HEK293 (cell line): ENCODE data around the gene BICRA.

Source experiments
- CTCF ChIA-PET: fragments of 350-600 bp; formaldehyde crosslinking; extraction: SDS; loops from one replicate; lab custom pipeline; 2021; ENCODE audit warnings: antibody characterized with exemption; lab: Yijun Ruan, JAX
- POLR2A ChIA-PET: fragments of 300-600 bp; formaldehyde crosslinking; extraction: SDS; loops from one replicate; lab custom pipeline; 2020; ENCODE audit warnings: antibody characterized with exemption, inconsistent platforms; lab: Yijun Ruan, JAX
- H3K27ac ChIP-seq: fragments of 200-500 bp; sonication (Bioruptor generic); 2 replicates; pipeline ENCODE4 v1.5.1; 2014; ENCODE audit warnings: low read depth, low read length, control low read depth, inconsistent platforms; ENCODE audit errors: extremely low read depth
- H3K36me3 ChIP-seq, 2 experiments: fragments of 200-500 bp in 1 of 2; sonication (Bioruptor generic) in 1 of 2; 1 replicate in 1 of 2; 2 replicates in 1 of 2; pipeline ENCODE4 v1.5.1; 2014 to 2017; ENCODE audit warnings: inconsistent platforms in 2 of 2, low read length in 2 of 2; ENCODE audit not compliant: control insufficient read depth in 2 of 2, insufficient read depth in 1 of 2
- H3K4me1 ChIP-seq: fragments of 200-500 bp; sonication (Bioruptor generic); 2 replicates; pipeline ENCODE4 v1.5.1; 2014; ENCODE audit warnings: mild to moderate bottlenecking, low read length, inconsistent platforms; ENCODE audit not compliant: control insufficient read depth, insufficient read depth
- H3K4me3 ChIP-seq: 2 replicates; pipeline ENCODE4 v1.5.1; 2011; ENCODE audit warnings: low read depth, mild to moderate bottlenecking, control low read depth, low read length, moderate library complexity
- H3K9me3 ChIP-seq: fragments of 200-500 bp; sonication (Bioruptor generic); 2 replicates; pipeline ENCODE4 v1.5.1; 2014; ENCODE audit warnings: low read depth, low read length, inconsistent platforms; ENCODE audit not compliant: control insufficient read depth, insufficient read depth
- IKZF3 ChIP-seq: fragments of 450-650 bp; IDR thresholded peaks from 2 replicates; pipeline ENCODE4 v1.5.0; 2018; ENCODE audit warnings: missing biosample characterization, mild to moderate bottlenecking, missing genetic modification characterization, moderate library complexity
- ZNF112 ChIP-seq: fragments of 450-650 bp; formaldehyde crosslinking; IDR thresholded peaks from 2 replicates; pipeline ENCODE4 v1.5.0; 2017; ENCODE audit warnings: missing biosample characterization, missing genetic modification characterization
- ZNF24 ChIP-seq: fragments of 450-650 bp; formaldehyde crosslinking; IDR thresholded peaks from 2 replicates; pipeline ENCODE4 v1.5.1; 2016; ENCODE audit warnings: missing biosample characterization, missing genetic modification characterization
- ZNF292 ChIP-seq: fragments of 450-650 bp; formaldehyde crosslinking; IDR thresholded peaks from 2 replicates; pipeline ENCODE4 v1.5.1; 2016; ENCODE audit warnings: low read depth, missing biosample characterization, missing genetic modification characterization, borderline replicate concordance
- ZNF416 ChIP-seq: fragments of 450-650 bp; formaldehyde crosslinking; IDR thresholded peaks from 2 replicates; pipeline ENCODE4 v1.5.1; 2016; ENCODE audit warnings: missing biosample characterization, missing genetic modification characterization
- ZNF510 ChIP-seq: fragments of 450-650 bp; formaldehyde crosslinking; IDR thresholded peaks from 2 replicates; pipeline ENCODE4 v1.5.1; 2018; ENCODE audit warnings: mild to moderate bottlenecking, missing genetic modification characterization, missing biosample characterization; ENCODE audit not compliant: insufficient replicate concordance
- ZNF707 ChIP-seq: fragments of 450-650 bp; formaldehyde crosslinking; IDR thresholded peaks from 2 replicates; pipeline ENCODE4 v1.5.1; 2016; ENCODE audit warnings: missing biosample characterization, missing genetic modification characterization
- ZNF747 ChIP-seq: fragments of 450-650 bp; formaldehyde crosslinking; IDR thresholded peaks from 2 replicates; pipeline ENCODE4 v1.5.1; 2016; ENCODE audit warnings: missing biosample characterization, missing genetic modification characterization
- ZNF776 ChIP-seq: fragments of 450-650 bp; formaldehyde crosslinking; IDR thresholded peaks from 2 replicates; pipeline ENCODE4 v1.5.0; 2017; ENCODE audit warnings: missing biosample characterization, missing genetic modification characterization, borderline replicate concordance
- ZSCAN30 ChIP-seq: fragments of 450-650 bp; IDR thresholded peaks from 2 replicates; pipeline ENCODE4 v1.5.1; 2018; ENCODE audit warnings: missing biosample characterization, mild to moderate bottlenecking, missing genetic modification characterization, moderate library complexity
- ZXDB ChIP-seq: fragments of 450-650 bp; formaldehyde crosslinking; IDR thresholded peaks from 2 replicates; pipeline ENCODE4 v1.5.1; 2016; ENCODE audit warnings: missing biosample characterization, missing genetic modification characterization
- TF ChIP-seq, protein P1 (sequence below): fragments of 450-650 bp; formaldehyde crosslinking; IDR thresholded peaks from 2 replicates; pipeline ENCODE4 v1.5.1; 2016; ENCODE audit warnings: missing biosample characterization, missing genetic modification characterization
- TF ChIP-seq, protein P2 (sequence below): fragments of 450-650 bp; IDR thresholded peaks from 2 replicates; pipeline ENCODE4 v1.5.1; 2018; ENCODE audit warnings: missing biosample characterization, mild to moderate bottlenecking, missing genetic modification characterization
- TF ChIP-seq, protein P3 (sequence below): fragments of 450-650 bp; formaldehyde crosslinking; IDR thresholded peaks from 2 replicates; pipeline ENCODE4 v1.5.1; 2016; ENCODE audit warnings: missing biosample characterization, missing genetic modification characterization
- TF ChIP-seq, protein P4 (sequence below): fragments of 450-650 bp; formaldehyde crosslinking; IDR thresholded peaks from 2 replicates; pipeline ENCODE4 v1.5.1; 2016; ENCODE audit warnings: missing biosample characterization, missing genetic modification characterization
- TF ChIP-seq, protein P5 (sequence below): fragments of 450-650 bp; formaldehyde crosslinking; IDR thresholded peaks from 2 replicates; pipeline ENCODE4 v1.5.1; 2016; ENCODE audit warnings: missing biosample characterization, missing genetic modification characterization, borderline replicate concordance
- TF ChIP-seq, protein P6 (sequence below): fragments of 450-650 bp; formaldehyde crosslinking; IDR thresholded peaks from 2 replicates; pipeline ENCODE4 v1.5.1; 2016; ENCODE audit warnings: missing biosample characterization, missing genetic modification characterization

Gene BICRA

DNA sequence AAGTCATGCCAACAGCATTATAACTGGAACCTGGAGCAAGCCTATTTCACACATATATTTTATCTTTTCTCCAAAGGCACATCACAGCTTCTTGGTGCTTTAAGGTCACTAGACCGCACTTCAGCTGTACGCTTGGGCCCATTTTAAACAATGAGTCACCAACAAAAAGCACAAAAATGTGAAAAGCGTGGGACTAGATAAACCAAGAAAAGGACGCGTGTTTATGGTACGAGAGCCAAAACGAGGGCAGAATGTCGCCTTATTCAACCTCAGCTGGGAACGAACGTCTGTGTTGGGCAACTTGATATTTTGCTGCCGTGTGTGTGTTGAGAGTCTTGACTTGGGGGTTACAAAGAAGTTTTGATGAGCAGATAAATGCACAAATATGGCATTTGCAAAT lies 95.1 kb downstream of the BICRA start (continued):
- no peak for TF ChIP-seq ZNF747 (tag by site-specific recombination)

DNA sequence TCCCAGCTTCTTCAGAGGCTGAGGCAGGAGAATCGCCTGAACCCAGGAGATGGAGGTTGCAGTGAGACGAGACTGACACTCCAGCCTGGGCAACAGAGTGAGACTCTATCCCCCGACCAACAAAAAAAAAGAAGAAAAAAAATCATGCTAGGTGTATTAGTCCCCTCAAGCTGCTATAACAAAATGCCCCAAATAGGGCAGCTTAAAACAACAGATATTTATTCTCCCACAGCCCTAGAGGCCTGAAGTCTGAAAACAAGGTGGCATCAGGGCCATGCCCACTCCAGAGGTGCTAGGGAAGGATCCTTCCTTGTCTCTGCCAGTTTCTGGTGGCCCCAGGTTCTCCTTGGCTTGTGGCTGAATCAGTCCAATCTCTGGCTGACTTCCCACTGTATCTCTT lies 95.7 kb downstream of the BICRA start:
- no peak for TF ChIP-seq ZNF292 (tag by site-specific recombination)
- TF ChIP-seq, protein P1, sequence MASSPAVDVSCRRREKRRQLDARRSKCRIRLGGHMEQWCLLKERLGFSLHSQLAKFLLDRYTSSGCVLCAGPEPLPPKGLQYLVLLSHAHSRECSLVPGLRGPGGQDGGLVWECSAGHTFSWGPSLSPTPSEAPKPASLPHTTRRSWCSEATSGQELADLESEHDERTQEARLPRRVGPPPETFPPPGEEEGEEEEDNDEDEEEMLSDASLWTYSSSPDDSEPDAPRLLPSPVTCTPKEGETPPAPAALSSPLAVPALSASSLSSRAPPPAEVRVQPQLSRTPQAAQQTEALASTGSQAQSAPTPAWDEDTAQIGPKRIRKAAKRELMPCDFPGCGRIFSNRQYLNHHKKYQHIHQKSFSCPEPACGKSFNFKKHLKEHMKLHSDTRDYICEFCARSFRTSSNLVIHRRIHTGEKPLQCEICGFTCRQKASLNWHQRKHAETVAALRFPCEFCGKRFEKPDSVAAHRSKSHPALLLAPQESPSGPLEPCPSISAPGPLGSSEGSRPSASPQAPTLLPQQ (tag by site-specific recombination), result no peak
- TF ChIP-seq ZNF416 (tag by site-specific recombination), result no peak
- TF ChIP-seq ZNF707 (tag by site-specific recombination), result no peak
- TF ChIP-seq, protein P2, sequence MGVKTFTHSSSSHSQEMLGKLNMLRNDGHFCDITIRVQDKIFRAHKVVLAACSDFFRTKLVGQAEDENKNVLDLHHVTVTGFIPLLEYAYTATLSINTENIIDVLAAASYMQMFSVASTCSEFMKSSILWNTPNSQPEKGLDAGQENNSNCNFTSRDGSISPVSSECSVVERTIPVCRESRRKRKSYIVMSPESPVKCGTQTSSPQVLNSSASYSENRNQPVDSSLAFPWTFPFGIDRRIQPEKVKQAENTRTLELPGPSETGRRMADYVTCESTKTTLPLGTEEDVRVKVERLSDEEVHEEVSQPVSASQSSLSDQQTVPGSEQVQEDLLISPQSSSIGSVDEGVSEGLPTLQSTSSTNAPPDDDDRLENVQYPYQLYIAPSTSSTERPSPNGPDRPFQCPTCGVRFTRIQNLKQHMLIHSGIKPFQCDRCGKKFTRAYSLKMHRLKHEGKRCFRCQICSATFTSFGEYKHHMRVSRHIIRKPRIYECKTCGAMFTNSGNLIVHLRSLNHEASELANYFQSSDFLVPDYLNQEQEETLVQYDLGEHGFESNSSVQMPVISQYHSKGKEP (tag by site-specific recombination), result no peak
- ChIA-PET POLR2A (no interaction called here), CTCF (interaction anchor here (0.6 to 6.3 kb wide), 7 partner anchors 41 to 276 kb away, joined by 3 to 121 read pairs (median 3); partner anchors contain the start of genes KPTN and NOP53)
- Histone ChIP-seq H3K27ac (no peak overlapping the region), H3K36me3 (peaks cover 12 to 31% of the 10 kb centered on the region in 2 experiments; a peak in 2 of 3 replicates), H3K4me3 (no peak overlapping the region), H3K9me3 (no peaks in the 10 kb centered on the region), H3K4me1 (no peaks in the 10 kb centered on the region)

DNA sequence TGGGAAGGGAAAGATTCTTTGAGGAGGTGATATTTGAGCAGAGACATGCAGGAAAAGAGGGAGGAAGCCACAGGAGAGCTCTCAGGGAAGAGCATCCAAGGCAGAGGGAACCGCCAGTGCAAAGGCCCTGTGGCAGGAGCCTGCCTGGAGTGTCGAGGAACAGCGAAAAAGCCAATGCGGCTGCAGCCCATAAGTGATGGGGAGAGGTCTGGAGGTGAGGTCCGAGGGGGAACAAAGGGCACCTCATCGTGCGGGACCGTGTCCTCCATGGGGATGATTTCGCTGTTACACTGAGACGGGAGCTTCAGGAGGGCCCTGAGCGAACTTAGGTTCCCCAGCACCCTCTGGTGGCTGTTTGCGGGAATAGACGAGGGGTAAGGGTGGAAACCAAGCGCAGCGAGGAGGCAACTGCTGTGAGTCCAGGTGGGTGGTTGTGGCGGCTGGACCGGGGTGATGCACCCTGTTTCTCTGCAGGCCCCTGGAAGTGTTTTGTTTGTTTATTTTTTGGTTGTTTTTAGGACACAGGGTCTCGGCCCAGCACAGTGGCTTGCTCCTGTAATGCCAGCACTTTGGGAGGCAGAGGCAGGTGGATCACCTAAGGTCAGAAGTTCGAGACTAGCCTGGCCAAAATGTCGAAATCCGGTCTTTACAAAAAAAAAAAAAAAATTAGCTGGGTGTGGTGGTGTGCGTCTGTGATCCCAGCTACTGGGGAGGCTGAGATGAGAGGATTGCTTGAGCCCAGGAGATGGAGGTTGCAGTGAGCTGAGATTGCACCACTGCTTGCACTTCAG lies 98.4 kb downstream of the BICRA start:
- no peak overlapping the region for H3K4me3 ChIP-seq
- no peaks in the 10 kb centered on the region for H3K9me3 ChIP-seq
- no peaks in the 10 kb centered on the region for H3K4me1 ChIP-seq
- H3K27ac ChIP-seq, result no peak overlapping the region
- ChIA-PET POLR2A (interaction anchor here (0.6 to 1.4 kb wide), 14 partner anchors 10 to 1214 kb away, joined by 3 to 7 read pairs (median 4); no protein-coding TSS in a partner anchor), CTCF (interaction anchor here (0.6 to 6.3 kb wide), 48 partner anchors 8 to 868 kb away, joined by 3 to 121 read pairs (median 5); partner anchors contain the start of genes INAFM1, KPTN, NAPA and NOP53)
- H3K36me3 ChIP-seq, result peaks cover 6 to 10% of the 10 kb centered on the region in 2 experiments; a peak in 1 of 3 replicates
- TF ChIP-seq ZNF776 (tag by site-specific recombination), result no peak
- peak; percentile 25; the same call in 1 of the 2 replicates for TF ChIP-seq ZNF24 (tag by site-specific recombination)
- TF ChIP-seq, protein P3, sequence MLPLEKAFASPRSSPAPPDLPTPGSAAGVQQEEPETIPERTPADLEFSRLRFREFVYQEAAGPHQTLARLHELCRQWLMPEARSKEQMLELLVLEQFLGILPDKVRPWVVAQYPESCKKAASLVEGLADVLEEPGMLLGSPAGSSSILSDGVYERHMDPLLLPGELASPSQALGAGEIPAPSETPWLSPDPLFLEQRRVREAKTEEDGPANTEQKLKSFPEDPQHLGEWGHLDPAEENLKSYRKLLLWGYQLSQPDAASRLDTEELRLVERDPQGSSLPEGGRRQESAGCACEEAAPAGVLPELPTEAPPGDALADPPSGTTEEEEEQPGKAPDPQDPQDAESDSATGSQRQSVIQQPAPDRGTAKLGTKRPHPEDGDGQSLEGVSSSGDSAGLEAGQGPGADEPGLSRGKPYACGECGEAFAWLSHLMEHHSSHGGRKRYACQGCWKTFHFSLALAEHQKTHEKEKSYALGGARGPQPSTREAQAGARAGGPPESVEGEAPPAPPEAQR (tag by site-specific recombination), result no peak
- peak; percentile 32; the same call in 1 of the 2 replicates for TF ChIP-seq ZXDB
- TF ChIP-seq, protein P4, sequence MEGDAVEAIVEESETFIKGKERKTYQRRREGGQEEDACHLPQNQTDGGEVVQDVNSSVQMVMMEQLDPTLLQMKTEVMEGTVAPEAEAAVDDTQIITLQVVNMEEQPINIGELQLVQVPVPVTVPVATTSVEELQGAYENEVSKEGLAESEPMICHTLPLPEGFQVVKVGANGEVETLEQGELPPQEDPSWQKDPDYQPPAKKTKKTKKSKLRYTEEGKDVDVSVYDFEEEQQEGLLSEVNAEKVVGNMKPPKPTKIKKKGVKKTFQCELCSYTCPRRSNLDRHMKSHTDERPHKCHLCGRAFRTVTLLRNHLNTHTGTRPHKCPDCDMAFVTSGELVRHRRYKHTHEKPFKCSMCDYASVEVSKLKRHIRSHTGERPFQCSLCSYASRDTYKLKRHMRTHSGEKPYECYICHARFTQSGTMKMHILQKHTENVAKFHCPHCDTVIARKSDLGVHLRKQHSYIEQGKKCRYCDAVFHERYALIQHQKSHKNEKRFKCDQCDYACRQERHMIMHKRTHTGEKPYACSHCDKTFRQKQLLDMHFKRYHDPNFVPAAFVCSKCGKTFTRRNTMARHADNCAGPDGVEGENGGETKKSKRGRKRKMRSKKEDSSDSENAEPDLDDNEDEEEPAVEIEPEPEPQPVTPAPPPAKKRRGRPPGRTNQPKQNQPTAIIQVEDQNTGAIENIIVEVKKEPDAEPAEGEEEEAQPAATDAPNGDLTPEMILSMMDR (tag by site-specific recombination), result peak; percentile 84
- TF ChIP-seq ZNF112, result no peak
- TF ChIP-seq ZSCAN30 (tag by site-specific recombination), result peak; percentile 27; the same call in 1 of the 2 replicates
- no peak for TF ChIP-seq ZNF510 (tag by site-specific recombination)
- TF ChIP-seq ZNF707 (tag by site-specific recombination), result no peak
- TF ChIP-seq, protein P5, sequence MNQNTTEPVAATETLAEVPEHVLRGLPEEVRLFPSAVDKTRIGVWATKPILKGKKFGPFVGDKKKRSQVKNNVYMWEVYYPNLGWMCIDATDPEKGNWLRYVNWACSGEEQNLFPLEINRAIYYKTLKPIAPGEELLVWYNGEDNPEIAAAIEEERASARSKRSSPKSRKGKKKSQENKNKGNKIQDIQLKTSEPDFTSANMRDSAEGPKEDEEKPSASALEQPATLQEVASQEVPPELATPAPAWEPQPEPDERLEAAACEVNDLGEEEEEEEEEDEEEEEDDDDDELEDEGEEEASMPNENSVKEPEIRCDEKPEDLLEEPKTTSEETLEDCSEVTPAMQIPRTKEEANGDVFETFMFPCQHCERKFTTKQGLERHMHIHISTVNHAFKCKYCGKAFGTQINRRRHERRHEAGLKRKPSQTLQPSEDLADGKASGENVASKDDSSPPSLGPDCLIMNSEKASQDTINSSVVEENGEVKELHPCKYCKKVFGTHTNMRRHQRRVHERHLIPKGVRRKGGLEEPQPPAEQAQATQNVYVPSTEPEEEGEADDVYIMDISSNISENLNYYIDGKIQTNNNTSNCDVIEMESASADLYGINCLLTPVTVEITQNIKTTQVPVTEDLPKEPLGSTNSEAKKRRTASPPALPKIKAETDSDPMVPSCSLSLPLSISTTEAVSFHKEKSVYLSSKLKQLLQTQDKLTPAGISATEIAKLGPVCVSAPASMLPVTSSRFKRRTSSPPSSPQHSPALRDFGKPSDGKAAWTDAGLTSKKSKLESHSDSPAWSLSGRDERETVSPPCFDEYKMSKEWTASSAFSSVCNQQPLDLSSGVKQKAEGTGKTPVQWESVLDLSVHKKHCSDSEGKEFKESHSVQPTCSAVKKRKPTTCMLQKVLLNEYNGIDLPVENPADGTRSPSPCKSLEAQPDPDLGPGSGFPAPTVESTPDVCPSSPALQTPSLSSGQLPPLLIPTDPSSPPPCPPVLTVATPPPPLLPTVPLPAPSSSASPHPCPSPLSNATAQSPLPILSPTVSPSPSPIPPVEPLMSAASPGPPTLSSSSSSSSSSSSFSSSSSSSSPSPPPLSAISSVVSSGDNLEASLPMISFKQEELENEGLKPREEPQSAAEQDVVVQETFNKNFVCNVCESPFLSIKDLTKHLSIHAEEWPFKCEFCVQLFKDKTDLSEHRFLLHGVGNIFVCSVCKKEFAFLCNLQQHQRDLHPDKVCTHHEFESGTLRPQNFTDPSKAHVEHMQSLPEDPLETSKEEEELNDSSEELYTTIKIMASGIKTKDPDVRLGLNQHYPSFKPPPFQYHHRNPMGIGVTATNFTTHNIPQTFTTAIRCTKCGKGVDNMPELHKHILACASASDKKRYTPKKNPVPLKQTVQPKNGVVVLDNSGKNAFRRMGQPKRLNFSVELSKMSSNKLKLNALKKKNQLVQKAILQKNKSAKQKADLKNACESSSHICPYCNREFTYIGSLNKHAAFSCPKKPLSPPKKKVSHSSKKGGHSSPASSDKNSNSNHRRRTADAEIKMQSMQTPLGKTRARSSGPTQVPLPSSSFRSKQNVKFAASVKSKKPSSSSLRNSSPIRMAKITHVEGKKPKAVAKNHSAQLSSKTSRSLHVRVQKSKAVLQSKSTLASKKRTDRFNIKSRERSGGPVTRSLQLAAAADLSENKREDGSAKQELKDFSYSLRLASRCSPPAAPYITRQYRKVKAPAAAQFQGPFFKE, result no peak
- TF ChIP-seq IKZF3, result no peak
- TF ChIP-seq, protein P6, sequence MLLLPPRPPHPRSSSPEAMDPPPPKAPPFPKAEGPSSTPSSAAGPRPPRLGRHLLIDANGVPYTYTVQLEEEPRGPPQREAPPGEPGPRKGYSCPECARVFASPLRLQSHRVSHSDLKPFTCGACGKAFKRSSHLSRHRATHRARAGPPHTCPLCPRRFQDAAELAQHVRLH (tag by site-specific recombination), result peak; percentile 85
